CD4-positive, alpha-beta T cell treated with Interleukin-2 at 100 ng/mL for 4 hours (primary cell): ENCODE measurements around the gene UBE2D4.
"Not testable (repeated sequence)": the region's sequence is repeated elsewhere in the genome, so short reads cannot be mapped to it uniquely, and the experiment has no call there.

Source experiments
- DNase-seq: peaks from one replicate; pipeline ENCODE4 v3.0.0-alpha.2; 2020; ENCODE audit warnings: low spot score

Gene UBE2D4

GRCh38 chr7:43925984-43926797, at the start of gene UBE2D4:
UBE2D4 (plus strand) TSS chr7:43926436; CDS start chr7:43926533, 97 bp downstream.
- DNase-seq = peak; percentile 86

- DNase-seq = no peak
Observed at GRCh38 chr7:43876976-43877745, 49.1 kb upstream of the UBE2D4 start.

GRCh38 chr7:43877968-43878864, 48.0 kb upstream of the UBE2D4 start:
- no peak for DNase-seq

GRCh38 chr7:43878867-43879266, 47.4 kb upstream of the UBE2D4 start:
- no peak for DNase-seq

- no peak for DNase-seq
Observed at GRCh38 chr7:43879477-43879876, 46.8 kb upstream of the UBE2D4 start.

- no peak for DNase-seq
Observed at GRCh38 chr7:43880596-43880995, 45.6 kb upstream of the UBE2D4 start.

GRCh38 chr7:43884209-43884608, 42.0 kb upstream of the UBE2D4 start:
- DNase-seq = no peak

GRCh38 chr7:43884617-43885016, 41.6 kb upstream of the UBE2D4 start:
- no peak for DNase-seq

- DNase-seq = peak; percentile 19
Observed at GRCh38 chr7:43888993-43889945, 37.0 kb upstream of the UBE2D4 start.

GRCh38 chr7:43890468-43890867, 35.8 kb upstream of the UBE2D4 start:
- no peak for DNase-seq

- DNase-seq = no peak
Observed at GRCh38 chr7:43891069-43891955, 34.9 kb upstream of the UBE2D4 start.

GRCh38 chr7:43895847-43896415, 30.3 kb upstream of the UBE2D4 start:
- no peak for DNase-seq

GRCh38 chr7:43898571-43898970, 27.7 kb upstream of the UBE2D4 start:
- DNase-seq = not testable (repeated sequence)

GRCh38 chr7:43902542-43903054, 23.6 kb upstream of the UBE2D4 start:
- no peak for DNase-seq

GRCh38 chr7:43904533-43905208, 21.6 kb upstream of the UBE2D4 start:
- peak; percentile 5 for DNase-seq

GRCh38 chr7:43905209-43905946, 20.9 kb upstream of the UBE2D4 start:
- no peak for DNase-seq

GRCh38 chr7:43905956-43906330, 20.3 kb upstream of the UBE2D4 start:
- DNase-seq = peak; percentile 6
